ENCODE measurements around the gene EEF2.

The EEF2 gene

GRCh38 chr19:3990815-3991117 lies 5.5 kb upstream of the EEF2 start:
- H3K27me3 ChIP-seq (replicated peaks in 2 of 5; ENCODE audit: control insufficient read depth in 4 of 5, insufficient read depth in 5 of 5, low read length in 4 of 5): no peaks in the 10 kb centered on the region
- no peak for DNase-seq
- peaks cover 12 to 21% (median 19%) of the 10 kb centered on the region in 4 experiments for H3K4me1 ChIP-seq (ENCODE audit: control extremely low read depth in 1 of 4, control insufficient read depth in 4 of 4, insufficient read depth in 4 of 4, low read length in 3 of 4)
- ChIA-PET POLR2A (no interaction called here), CTCF (interaction anchor here (1.3 kb wide), 1 partner anchor 9 kb away, joined by 3 read pairs; no protein-coding TSS in a partner anchor)
- H3K9me3 ChIP-seq (ENCODE audit: control extremely low read depth in 1 of 5, control insufficient read depth in 4 of 5, insufficient read depth in 2 of 5, low read depth in 1 of 5, low read length in 4 of 5): no peaks in the 10 kb centered on the region
- H3K36me3 ChIP-seq (ENCODE audit: control insufficient read depth in 4 of 4, insufficient read depth in 4 of 4, low read length in 3 of 4): no peaks in the 10 kb centered on the region
- 25% methylated on average over 1 of the region's 3 CpGs for WGBS (ENCODE audit: insufficient coverage)
- H3K4me3 ChIP-seq (ENCODE audit: control insufficient read depth in 1 of 7, extremely low read depth in 1 of 7, insufficient read depth in 4 of 7, low read depth in 2 of 7, low read length in 6 of 7): no peak overlapping the region
- no peak overlapping the region for H3K27ac ChIP-seq (ENCODE audit: insufficient read depth in 1 of 2, low read depth in 1 of 2, low read length in 2 of 2, poor library complexity in 1 of 2, severe bottlenecking in 2 of 2)

- H3K4me3 ChIP-seq (ENCODE audit: control insufficient read depth in 1 of 7, extremely low read depth in 1 of 7, insufficient read depth in 4 of 7, low read depth in 2 of 7, low read length in 6 of 7): peak overlapping the region in 5 of 7 experiments; percentile 21 to 100 (median 95)
- 19% methylated on average over 19 of the region's 30 CpGs for WGBS (ENCODE audit: insufficient coverage)
- peaks cover 6 to 20% (median 17%) of the 10 kb centered on the region in 4 experiments for H3K36me3 ChIP-seq (ENCODE audit: control insufficient read depth in 4 of 4, insufficient read depth in 4 of 4, low read length in 3 of 4)
- H3K4me1 ChIP-seq (ENCODE audit: control extremely low read depth in 1 of 4, control insufficient read depth in 4 of 4, insufficient read depth in 4 of 4, low read length in 3 of 4): peaks cover 15 to 38% (median 33%) of the 10 kb centered on the region in 4 experiments
- H3K27me3 ChIP-seq (replicated peaks in 2 of 5; ENCODE audit: control insufficient read depth in 4 of 5, insufficient read depth in 5 of 5, low read length in 4 of 5): no peaks in the 10 kb centered on the region
- POLR2A ChIA-PET: interaction anchor here (0.5 to 0.6 kb wide), 3 partner anchors 61 to 1217 kb away, joined by 4 to 6 read pairs (median 5); no protein-coding TSS in a partner anchor
- DNase-seq: peak; percentile 86 to 95 (median 91)
- CTCF ChIA-PET: interaction anchor here (0.8 to 2.2 kb wide), 11 partner anchors 9 to 521 kb away, joined by 3 to 12 read pairs (median 4); partner anchors contain the start of gene PIAS4
- no peak overlapping the region for H3K27ac ChIP-seq (ENCODE audit: insufficient read depth in 1 of 2, low read depth in 1 of 2, low read length in 2 of 2, poor library complexity in 1 of 2, severe bottlenecking in 2 of 2)
- no peaks in the 10 kb centered on the region for H3K9me3 ChIP-seq (ENCODE audit: control extremely low read depth in 1 of 5, control insufficient read depth in 4 of 5, insufficient read depth in 2 of 5, low read depth in 1 of 5, low read length in 4 of 5)
Observed at GRCh38 chr19:3987619-3988371, 2.5 kb upstream of the EEF2 start.

DNA sequence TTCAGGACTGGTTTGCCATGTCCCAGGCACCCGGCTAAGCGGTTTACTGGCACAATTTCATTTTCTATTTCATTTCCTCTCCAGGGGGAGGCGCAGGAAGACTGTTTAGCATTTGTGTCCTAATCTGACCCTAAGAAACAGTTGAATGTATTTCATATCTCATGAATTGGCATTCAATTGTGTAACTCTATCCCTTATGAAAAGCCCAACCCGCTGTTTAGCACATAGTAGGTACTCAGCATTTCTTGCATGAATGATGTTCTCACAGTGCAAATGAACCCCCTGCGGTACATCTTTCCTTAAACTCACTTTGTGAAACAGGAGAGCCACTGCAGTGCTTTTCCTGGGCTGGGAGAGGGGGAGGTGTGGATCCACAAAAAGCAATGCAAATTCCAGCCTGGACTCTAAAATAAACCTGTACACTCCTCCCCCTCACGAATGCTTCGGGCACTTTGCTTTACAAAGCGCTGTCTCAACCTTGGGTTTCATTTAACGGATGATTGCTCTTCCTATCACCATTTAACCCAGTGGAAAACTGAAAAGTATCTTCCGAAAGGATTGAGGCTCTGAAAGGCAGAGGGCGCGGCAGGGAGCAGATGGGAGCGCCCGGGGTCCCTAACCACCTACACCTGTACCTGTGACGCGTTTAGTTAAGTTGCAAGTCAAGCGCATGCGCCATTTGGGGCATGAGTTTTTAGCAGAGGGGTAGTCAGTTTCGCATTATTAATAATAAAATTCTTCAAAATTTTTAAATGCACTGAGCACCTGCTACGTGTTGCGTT lies 1.2 kb upstream of the EEF2 start:
- Histone ChIP-seq H3K36me3 (ENCODE audit: control insufficient read depth in 4 of 4, insufficient read depth in 4 of 4, low read length in 3 of 4) (peaks cover 14 to 34% (median 29%) of the 10 kb centered on the region in 4 experiments), H3K27me3 (replicated peaks in 2 of 5; ENCODE audit: control insufficient read depth in 4 of 5, insufficient read depth in 5 of 5, low read length in 4 of 5) (no peaks in the 10 kb centered on the region), H3K4me3 (ENCODE audit: control insufficient read depth in 1 of 7, extremely low read depth in 1 of 7, insufficient read depth in 4 of 7, low read depth in 2 of 7, low read length in 6 of 7) (peak overlapping the region in 6 of 7 experiments; percentile 85 to 100 (median 100)), H3K4me1 (ENCODE audit: control extremely low read depth in 1 of 4, control insufficient read depth in 4 of 4, insufficient read depth in 4 of 4, low read length in 3 of 4) (peaks cover 15 to 38% (median 33%) of the 10 kb centered on the region in 4 experiments), H3K9me3 (ENCODE audit: control extremely low read depth in 1 of 5, control insufficient read depth in 4 of 5, insufficient read depth in 2 of 5, low read depth in 1 of 5, low read length in 4 of 5) (no peaks in the 10 kb centered on the region), H3K27ac (ENCODE audit: insufficient read depth in 1 of 2, low read depth in 1 of 2, low read length in 2 of 2, poor library complexity in 1 of 2, severe bottlenecking in 2 of 2) (peak overlapping the region in 1 of 2 experiments; percentile 96)
- peak; percentile 81 to 87 (median 87) for DNase-seq
- POLR2A ChIA-PET: interaction anchor here (0.6 kb wide), 1 partner anchor 86 kb away, joined by 3 read pairs; no protein-coding TSS in a partner anchor
- CTCF ChIA-PET: interaction anchor here (0.9 to 2.0 kb wide), 8 partner anchors 11 to 221 kb away, joined by 3 to 8 read pairs (median 4); no protein-coding TSS in a partner anchor
- 0% methylated on average over 8 of the region's 21 CpGs for WGBS (ENCODE audit: insufficient coverage)

- no peak for DNase-seq
- peaks cover 15 to 38% (median 33%) of the 10 kb centered on the region in 4 experiments for H3K4me1 ChIP-seq (ENCODE audit: control extremely low read depth in 1 of 4, control insufficient read depth in 4 of 4, insufficient read depth in 4 of 4, low read length in 3 of 4)
- 3% methylated on average over 12 of the region's 19 CpGs for WGBS (ENCODE audit: insufficient coverage)
- H3K4me3 ChIP-seq (ENCODE audit: control insufficient read depth in 1 of 7, extremely low read depth in 1 of 7, insufficient read depth in 4 of 7, low read depth in 2 of 7, low read length in 6 of 7): peak overlapping the region; percentile 81 to 100 (median 99)
- peaks cover 19 to 41% (median 36%) of the 10 kb centered on the region in 4 experiments for H3K36me3 ChIP-seq (ENCODE audit: control insufficient read depth in 4 of 4, insufficient read depth in 4 of 4, low read length in 3 of 4)
- POLR2A ChIA-PET: interaction anchor here (0.6 to 1.2 kb wide), 8 partner anchors 9 to 223 kb away, joined by 3 to 11 read pairs (median 5); partner anchors contain the start of genes DAPK3, MRPL54 and PIAS4
- H3K9me3 ChIP-seq (ENCODE audit: control extremely low read depth in 1 of 5, control insufficient read depth in 4 of 5, insufficient read depth in 2 of 5, low read depth in 1 of 5, low read length in 4 of 5): no peaks in the 10 kb centered on the region
- H3K27ac ChIP-seq (ENCODE audit: insufficient read depth in 1 of 2, low read depth in 1 of 2, low read length in 2 of 2, poor library complexity in 1 of 2, severe bottlenecking in 2 of 2): peak overlapping the region; percentile 91 to 96
- CTCF ChIA-PET: interaction anchor here (0.9 to 2.2 kb wide), 10 partner anchors 10 to 224 kb away, joined by 3 to 8 read pairs (median 4); partner anchors contain the start of gene MRPL54
- H3K27me3 ChIP-seq (replicated peaks in 2 of 5; ENCODE audit: control insufficient read depth in 4 of 5, insufficient read depth in 5 of 5, low read length in 4 of 5): no peaks in the 10 kb centered on the region
Observed at GRCh38 chr19:3985643-3986259, 488 bp upstream of the EEF2 start.

DNA sequence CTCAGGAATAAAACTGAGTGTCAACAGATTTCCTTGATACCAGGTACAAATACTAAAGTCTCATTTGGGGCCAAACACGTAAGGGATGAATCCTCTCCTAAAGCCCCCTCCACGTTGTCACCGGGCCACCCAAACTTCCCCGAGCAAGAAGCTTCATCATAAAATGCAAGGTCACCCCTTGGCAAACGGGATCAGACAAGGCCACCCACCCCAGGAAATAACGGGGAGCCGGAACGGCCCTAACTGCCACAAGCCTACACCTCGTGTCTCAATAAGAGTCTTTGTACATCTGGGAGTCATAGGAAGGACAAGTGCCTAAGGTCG lies 717 bp downstream of the EEF2 start:
- Histone ChIP-seq H3K27me3 (replicated peaks in 2 of 5; ENCODE audit: control insufficient read depth in 4 of 5, insufficient read depth in 5 of 5, low read length in 4 of 5) (no peaks in the 10 kb centered on the region), H3K4me3 (ENCODE audit: control insufficient read depth in 1 of 7, extremely low read depth in 1 of 7, insufficient read depth in 4 of 7, low read depth in 2 of 7, low read length in 6 of 7) (peak overlapping the region; percentile 81 to 100 (median 99)), H3K36me3 (ENCODE audit: control insufficient read depth in 4 of 4, insufficient read depth in 4 of 4, low read length in 3 of 4) (peaks cover 19 to 53% (median 48%) of the 10 kb centered on the region in 4 experiments), H3K9me3 (ENCODE audit: control extremely low read depth in 1 of 5, control insufficient read depth in 4 of 5, insufficient read depth in 2 of 5, low read depth in 1 of 5, low read length in 4 of 5) (no peaks in the 10 kb centered on the region), H3K4me1 (ENCODE audit: control extremely low read depth in 1 of 4, control insufficient read depth in 4 of 4, insufficient read depth in 4 of 4, low read length in 3 of 4) (peaks cover 15 to 37% (median 33%) of the 10 kb centered on the region in 4 experiments), H3K27ac (ENCODE audit: insufficient read depth in 1 of 2, low read depth in 1 of 2, low read length in 2 of 2, poor library complexity in 1 of 2, severe bottlenecking in 2 of 2) (peak overlapping the region; percentile 91 to 96)
- ChIA-PET POLR2A (interaction anchor here (1.9 kb wide), 1 partner anchor 9 kb away, joined by 10 read pairs; no protein-coding TSS in a partner anchor), CTCF (interaction anchor here (1.0 to 2.2 kb wide), 2 partner anchors 9 to 22 kb away, joined by 3 to 5 read pairs; no protein-coding TSS in a partner anchor)
- 0% methylated on average over 5 of the region's 10 CpGs for WGBS (ENCODE audit: insufficient coverage)
- DNase-seq: no peak

DNA sequence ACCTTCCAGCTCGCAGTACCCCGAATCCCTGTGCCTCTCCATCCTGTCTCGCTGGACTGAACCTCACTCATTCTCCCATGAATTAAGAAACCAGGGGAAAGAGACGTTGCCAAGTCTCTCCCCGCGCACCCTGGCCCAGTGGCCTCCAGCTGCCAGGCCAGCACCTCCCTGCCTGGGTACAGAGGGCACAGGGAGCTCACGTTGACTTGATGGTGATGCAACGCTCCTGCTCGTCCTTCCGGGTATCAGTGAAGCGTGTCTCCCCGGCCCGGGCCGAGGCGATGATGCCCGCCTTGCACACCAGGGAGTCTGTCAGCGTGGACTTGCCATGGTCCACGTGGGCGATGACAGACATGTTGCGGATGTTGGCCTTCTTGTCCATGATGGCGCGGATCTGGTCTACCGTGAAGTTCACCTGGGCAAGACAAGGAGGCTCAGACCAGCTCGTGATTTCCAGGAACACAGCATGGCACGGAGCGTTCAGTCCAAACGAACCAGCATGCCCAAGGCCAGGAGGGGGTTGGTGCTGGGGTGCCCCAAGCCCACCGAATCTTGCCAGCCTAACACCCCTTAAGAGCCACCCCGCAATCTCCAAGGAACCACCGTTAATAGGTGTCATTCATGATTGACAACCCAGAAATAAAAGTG lies 1.2 kb downstream of the EEF2 start:
- Histone ChIP-seq H3K27me3 (replicated peaks in 2 of 5; ENCODE audit: control insufficient read depth in 4 of 5, insufficient read depth in 5 of 5, low read length in 4 of 5) (no peaks in the 10 kb centered on the region), H3K27ac (ENCODE audit: insufficient read depth in 1 of 2, low read depth in 1 of 2, low read length in 2 of 2, poor library complexity in 1 of 2, severe bottlenecking in 2 of 2) (peak overlapping the region; percentile 91 to 96), H3K4me3 (ENCODE audit: control insufficient read depth in 1 of 7, extremely low read depth in 1 of 7, insufficient read depth in 4 of 7, low read depth in 2 of 7, low read length in 6 of 7) (peak overlapping the region; percentile 81 to 100 (median 99)), H3K9me3 (ENCODE audit: control extremely low read depth in 1 of 5, control insufficient read depth in 4 of 5, insufficient read depth in 2 of 5, low read depth in 1 of 5, low read length in 4 of 5) (no peaks in the 10 kb centered on the region), H3K36me3 (ENCODE audit: control insufficient read depth in 4 of 4, insufficient read depth in 4 of 4, low read length in 3 of 4) (peaks cover 19 to 58% (median 52%) of the 10 kb centered on the region in 4 experiments), H3K4me1 (ENCODE audit: control extremely low read depth in 1 of 4, control insufficient read depth in 4 of 4, insufficient read depth in 4 of 4, low read length in 3 of 4) (peaks cover 15 to 37% (median 33%) of the 10 kb centered on the region in 4 experiments)
- CTCF ChIA-PET: interaction anchor here (2.2 kb wide), 1 partner anchor 9 kb away, joined by 5 read pairs; no protein-coding TSS in a partner anchor
- WGBS (ENCODE audit: insufficient coverage): 55% methylated on average over 27 of the region's 30 CpGs
- POLR2A ChIA-PET: interaction anchor here (0.6 to 1.9 kb wide), 2 partner anchors 9 to 153 kb away, joined by 3 to 10 read pairs; no protein-coding TSS in a partner anchor
- DNase-seq: no peak
